Psoas muscle (tissue), 8 donors: ENCODE measurements around the gene PIP5K1B. TPM values are rescaled to one million over a fixed set of nuclear protein-coding genes. Genes with fewer than 3 reads are reported as not detected.

Experiments used
- ATAC-seq, 4 donors: fragments of 200-7000 bp; cut with Tn5 transposase; one replicate each; pipeline ENCODE4 v1.9.1; 2020; ENCODE audit warnings: moderate library complexity in 3 of 4, mild to moderate bottlenecking in 2 of 4
- DNase-seq, 2 donors: peaks; one replicate each; pipeline ENCODE4 v3.0.0-alpha.2; 2020
- H3K27ac ChIP-seq: fragments of 200-600 bp; one replicate; pipeline ENCODE4 v1.8.0; 2022
- H3K27me3 ChIP-seq, 3 donors: fragments of 200-600 bp in 1 of 3; one replicate each; pipeline versions ENCODE4 v1.6.1 to v1.8.0; 2013 to 2022; ENCODE audit warnings: low read length in 2 of 3, mild to moderate bottlenecking in 2 of 3, moderate library complexity in 1 of 3; ENCODE audit not compliant: insufficient read depth in 3 of 3
- H3K36me3 ChIP-seq, 2 donors: fragments of 200-600 bp in 1 of 2; one replicate each; pipeline versions ENCODE4 v1.6.1 to v1.8.0; 2013 to 2022; ENCODE audit warnings: low read depth in 1 of 2, mild to moderate bottlenecking in 1 of 2, moderate library complexity in 1 of 2; ENCODE audit not compliant: insufficient read depth in 1 of 2
- H3K4me1 ChIP-seq: fragments of 200-600 bp; one replicate; pipeline ENCODE4 v1.8.0; 2022
- H3K4me3 ChIP-seq: fragments of 200-600 bp; one replicate; pipeline ENCODE4 v1.8.0; 2022; ENCODE audit warnings: mild to moderate bottlenecking
- H3K9me3 ChIP-seq: fragments of 200-600 bp; one replicate; pipeline ENCODE4 v1.8.0; 2022
- whole genome bisulfite sequencing, 3 donors: extraction: QIAGEN DNeasy Blood & Tissue Kit; methylation state at CpG; one replicate each; pipeline versions ENCODE4 v1.1.6 to v1.1.7; 2013; 5-methylcytosine and 5-hydroxymethylcytosine counted together
- intact Hi-C, 2 donors: fragments of 100-400 bp; cut with DNase I; formaldehyde crosslinking; loops; one replicate each; pipeline versions ENCODE4 v1.11.0 to v1.14.2; 2022
- polyA plus RNA-seq, 3 donors: library from polyadenylated mRNA; stranded (reverse); fragments of 200-250 nt; gene quantifications; one replicate each; pipeline ENCODE4 v1.2.3, GENCODE V29; 2013
- total RNA-seq, 4 donors: library from RNA; stranded (reverse); fragmentation: NEBNext Ultra II Directional in 2 of 4; extraction: Animal tissue kit (Norgen Biotek cat#: 25700) in 2 of 4; gene quantifications; one replicate each; pipeline versions ENCODE4 v1.2.1 to v1.2.4, GENCODE V29; 2021 to 2023
- TF ChIP-seq, protein P1 (sequence below): fragments of 200-600 bp; IDR thresholded peaks from one replicate; pipeline ENCODE4 v1.8.0; 2022; ENCODE audit warnings: antibody characterized with exemption
- donor health status: healthy with polysubstance abuse.
- donor health status: DM: no; HTN: no; CAD: no; lungs with moderate emphysema.
- donor health status: Bipolar disorder and iron deficiency.
- donor health status: healthy.
- donor health status: DM: yes; HTN: yes; CAD: no.
- donor health status: DM: no; HTN: no; CAD: no.
- donor health status: DM: no; HTN: no; CAD: no.
- donor health status: DM: yes; HTN: yes; CAD: no.

The PIP5K1B gene
- total and polyA plus RNA-seq, 7 donors, result 0.48 to 2.5 (median 1.7) TPM

DNA sequence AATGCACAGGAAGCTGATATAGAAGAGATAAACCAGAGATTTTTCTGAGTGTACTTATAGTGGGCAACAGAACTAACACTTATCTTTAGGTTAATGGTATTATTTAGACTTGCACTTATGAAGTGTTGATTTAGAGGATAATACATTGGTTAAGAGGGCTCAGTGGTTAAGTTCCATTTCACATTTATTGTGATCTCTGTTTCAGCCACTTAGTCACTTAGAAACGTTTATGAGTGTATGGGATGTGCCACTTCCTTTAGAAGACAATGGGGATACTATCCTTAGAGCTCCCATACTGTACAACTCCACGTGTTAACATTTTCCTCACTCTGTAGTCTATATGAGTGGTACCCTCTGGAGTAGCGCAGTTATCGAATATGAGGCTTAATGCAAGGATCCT is 57.5 kb downstream of the PIP5K1B start:
- intact Hi-C loops, result no loop called here
- WGBS, 3 donors, result 66 to 71% (median 69%) methylated on average over 4 of the region's 4 CpGs
- no peak overlapping the region for H3K27ac ChIP-seq
- H3K4me1 ChIP-seq, result no peaks in the 10 kb centered on the region
- H3K36me3 ChIP-seq, result no peaks in the 10 kb centered on the region
- H3K27me3 ChIP-seq, result no peaks in the 10 kb centered on the region
- TF ChIP-seq, protein P1, sequence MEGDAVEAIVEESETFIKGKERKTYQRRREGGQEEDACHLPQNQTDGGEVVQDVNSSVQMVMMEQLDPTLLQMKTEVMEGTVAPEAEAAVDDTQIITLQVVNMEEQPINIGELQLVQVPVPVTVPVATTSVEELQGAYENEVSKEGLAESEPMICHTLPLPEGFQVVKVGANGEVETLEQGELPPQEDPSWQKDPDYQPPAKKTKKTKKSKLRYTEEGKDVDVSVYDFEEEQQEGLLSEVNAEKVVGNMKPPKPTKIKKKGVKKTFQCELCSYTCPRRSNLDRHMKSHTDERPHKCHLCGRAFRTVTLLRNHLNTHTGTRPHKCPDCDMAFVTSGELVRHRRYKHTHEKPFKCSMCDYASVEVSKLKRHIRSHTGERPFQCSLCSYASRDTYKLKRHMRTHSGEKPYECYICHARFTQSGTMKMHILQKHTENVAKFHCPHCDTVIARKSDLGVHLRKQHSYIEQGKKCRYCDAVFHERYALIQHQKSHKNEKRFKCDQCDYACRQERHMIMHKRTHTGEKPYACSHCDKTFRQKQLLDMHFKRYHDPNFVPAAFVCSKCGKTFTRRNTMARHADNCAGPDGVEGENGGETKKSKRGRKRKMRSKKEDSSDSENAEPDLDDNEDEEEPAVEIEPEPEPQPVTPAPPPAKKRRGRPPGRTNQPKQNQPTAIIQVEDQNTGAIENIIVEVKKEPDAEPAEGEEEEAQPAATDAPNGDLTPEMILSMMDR, result no peak
- no peak overlapping the region for H3K4me3 ChIP-seq
- no peaks in the 10 kb centered on the region for H3K9me3 ChIP-seq
- DNase-seq (no peak), ATAC-seq (no peak)

DNA sequence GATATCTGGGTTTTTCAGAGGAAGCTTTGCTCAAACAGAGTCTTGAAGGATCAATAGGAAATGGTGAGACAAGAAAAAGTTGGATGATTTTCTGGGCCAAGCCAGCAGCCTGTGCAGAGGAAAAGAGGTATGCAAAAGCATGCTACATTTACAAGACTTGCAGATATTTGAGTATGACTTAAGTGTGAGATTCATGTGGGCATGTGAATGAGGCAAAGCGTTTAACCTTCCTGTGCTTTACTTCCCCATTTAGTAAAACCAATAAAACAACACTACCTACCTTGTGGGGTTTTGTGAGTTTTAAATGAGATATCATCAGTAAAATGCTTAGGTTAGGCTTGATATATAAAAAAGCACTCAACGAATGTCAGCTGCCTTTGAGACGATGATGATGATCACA is 58.1 kb downstream of the PIP5K1B start:
- H3K36me3 ChIP-seq, result no peaks in the 10 kb centered on the region
- no peak for DNase-seq
- H3K9me3 ChIP-seq, result no peaks in the 10 kb centered on the region
- intact Hi-C loops, result no loop called here
- TF ChIP-seq, protein P1, result no peak
- H3K4me3 ChIP-seq, result no peak overlapping the region
- no peaks in the 10 kb centered on the region for H3K4me1 ChIP-seq
- no peaks in the 10 kb centered on the region for H3K27me3 ChIP-seq
- no peak overlapping the region for H3K27ac ChIP-seq
- ATAC-seq, result no peak
- 88 to 91% (median 90%) methylated on average over 3 of the region's 3 CpGs for WGBS, 3 donors

DNA sequence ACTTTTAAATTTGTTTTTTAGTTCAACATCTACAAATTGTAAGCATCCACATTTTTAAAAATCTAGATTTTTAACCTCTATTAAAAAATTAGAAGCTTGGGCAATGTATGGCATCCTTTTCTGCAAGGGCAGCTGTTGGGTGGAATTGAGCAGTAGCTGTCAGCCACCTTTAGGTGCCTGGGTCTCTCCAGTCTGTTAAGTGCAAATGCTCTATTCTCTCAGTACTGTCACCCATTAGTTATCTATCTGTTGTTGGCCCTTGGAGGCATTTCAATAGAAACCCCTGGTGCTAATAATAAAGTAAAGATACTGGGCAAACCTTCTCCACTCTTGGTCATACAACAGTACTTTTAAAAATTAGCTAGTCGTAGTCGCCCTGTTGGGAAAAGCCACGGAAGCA is 63.6 kb downstream of the PIP5K1B start:
- H3K27ac ChIP-seq, result no peak overlapping the region

DNA sequence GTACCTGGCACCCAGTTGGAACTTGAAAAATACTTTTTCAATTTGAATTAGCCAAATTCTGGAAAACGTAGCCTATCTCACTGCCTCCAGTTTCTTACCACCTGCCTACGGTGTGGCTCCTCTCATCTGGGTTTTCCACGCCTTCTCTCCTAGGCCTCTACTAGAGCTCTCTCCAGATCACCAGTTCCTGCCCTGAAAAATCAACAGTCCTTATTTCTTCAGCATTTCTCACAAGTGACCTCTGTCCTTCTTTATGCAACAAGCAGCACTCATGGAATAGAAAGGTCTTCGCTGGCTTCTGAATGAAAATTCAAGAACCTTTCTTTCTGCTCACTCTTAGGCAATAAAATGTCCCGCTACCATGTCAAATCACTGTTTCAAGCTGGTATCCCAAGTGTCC is 64.8 kb downstream of the PIP5K1B start:
- ATAC-seq (no peak), DNase-seq (no peak)
- no peaks in the 10 kb centered on the region for H3K9me3 ChIP-seq
- no peaks in the 10 kb centered on the region for H3K36me3 ChIP-seq
- TF ChIP-seq, protein P1, result no peak
- intact Hi-C loops, result loop anchor here (5.0 to 10.0 kb wide), 2 partner anchors 52 to 65 kb away; partner anchors contain the start of gene PIP5K1B (in 1 of the 2)
- 75 to 93% (median 85%) methylated on average over 5 of the region's 5 CpGs for WGBS, 3 donors
- no peak overlapping the region for H3K4me3 ChIP-seq
- no peak overlapping the region for H3K27ac ChIP-seq
- peaks cover 0 to 2% (median 0%) of the 10 kb centered on the region in 3 donors for H3K27me3 ChIP-seq
- H3K4me1 ChIP-seq, result no peaks in the 10 kb centered on the region

More for the DNA sequence above, 63.6 kb downstream of the PIP5K1B start:
- no peak overlapping the region for H3K4me3 ChIP-seq
- no peaks in the 10 kb centered on the region for H3K36me3 ChIP-seq
- ATAC-seq, result no peak
- TF ChIP-seq, protein P1, result no peak
- no peaks in the 10 kb centered on the region for H3K4me1 ChIP-seq
- DNase-seq, result no peak
- intact Hi-C loops, result no loop called here
- no peaks in the 10 kb centered on the region for H3K9me3 ChIP-seq
- 89 to 96% (median 89%) methylated on average over 3 of the region's 3 CpGs for WGBS, 3 donors
- H3K27me3 ChIP-seq, result peaks cover 0 to 2% (median 0%) of the 10 kb centered on the region in 3 donors

DNA sequence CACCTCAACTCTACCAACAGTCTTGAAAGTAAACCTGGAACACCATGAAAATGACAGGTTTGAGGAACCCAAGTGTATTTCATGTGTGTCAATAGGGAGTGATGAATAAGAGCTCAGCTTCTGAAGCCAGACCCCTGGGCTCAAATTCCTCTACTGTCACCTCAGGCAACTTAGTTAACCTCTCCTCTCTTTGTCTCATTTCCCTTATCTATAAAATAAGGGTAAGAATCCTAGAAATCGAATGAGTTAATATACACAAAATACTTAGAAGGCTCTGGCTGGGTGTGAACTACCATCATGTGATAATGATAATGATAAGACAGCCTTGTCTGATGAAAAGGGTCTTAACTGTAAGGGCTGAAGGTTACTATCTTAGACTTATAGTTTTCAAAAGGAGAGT is 66.3 kb downstream of the PIP5K1B start:
- Histone ChIP-seq H3K27ac (no peak overlapping the region), H3K4me1 (peaks cover 6% of the 10 kb centered on the region), H3K36me3 (no peaks in the 10 kb centered on the region), H3K27me3 (peaks cover 0 to 2% (median 0%) of the 10 kb centered on the region in 3 donors), H3K4me3 (no peak overlapping the region), H3K9me3 (no peaks in the 10 kb centered on the region)
- WGBS, 3 donors, result 68 to 86% (median 78%) methylated on average over 1 of the region's 1 CpG
- TF ChIP-seq, protein P1, result no peak
- intact Hi-C loops, result loop anchor here (5.0 to 10.0 kb wide), 2 partner anchors 51 to 67 kb away; partner anchors contain the start of gene PIP5K1B (in 1 of the 2)
- ATAC-seq, result no peak
- no peak for DNase-seq
